SHP77 (cell line): ENCODE data around the gene ANKMY1.
"Not testable (repeated sequence)": the region's sequence is repeated elsewhere in the genome, so short reads cannot be mapped to it uniquely, and the experiment has no call there.

Source experiments
- DNase-seq, 2 experiments: peaks; one replicate each; lab custom pipeline; 2025; lab: John Stamatoyannopoulos, UW

Gene ANKMY1

GRCh38 chr2:240555541-240556250, 2.1 kb downstream of the ANKMY1 start:
- no peak for DNase-seq

- no peak for DNase-seq
Measured at GRCh38 chr2:240554767-240555493, 2.9 kb downstream of the ANKMY1 start.

GRCh38 chr2:240553956-240554480, 3.8 kb downstream of the ANKMY1 start:
- DNase-seq: no peak

- DNase-seq: no peak
Measured at GRCh38 chr2:240551811-240552210, 6.0 kb downstream of the ANKMY1 start.

GRCh38 chr2:240551288-240551687, 6.5 kb downstream of the ANKMY1 start:
- no peak for DNase-seq

GRCh38 chr2:240539906-240540305, 17.9 kb downstream of the ANKMY1 start:
- no peak for DNase-seq

- not testable (repeated sequence) for DNase-seq
Measured at GRCh38 chr2:240539101-240539500, 18.7 kb downstream of the ANKMY1 start.

GRCh38 chr2:240538031-240538780, 19.6 kb downstream of the ANKMY1 start:
- no peak for DNase-seq

GRCh38 chr2:240532031-240532775, 25.6 kb downstream of the ANKMY1 start:
- DNase-seq: no peak

- DNase-seq: no peak
Measured at GRCh38 chr2:240531038-240531437, 26.8 kb downstream of the ANKMY1 start.

GRCh38 chr2:240530181-240530580, 27.6 kb downstream of the ANKMY1 start:
- DNase-seq: no peak

- DNase-seq: no peak
Measured at GRCh38 chr2:240529344-240529999, 28.3 kb downstream of the ANKMY1 start.

GRCh38 chr2:240528406-240529040, 29.3 kb downstream of the ANKMY1 start:
- DNase-seq: no peak

- no peak for DNase-seq
Measured at GRCh38 chr2:240527153-240527750, 30.5 kb downstream of the ANKMY1 start.

- no peak for DNase-seq
Measured at GRCh38 chr2:240526521-240526920, 31.3 kb downstream of the ANKMY1 start.

GRCh38 chr2:240525802-240526201, 32.0 kb downstream of the ANKMY1 start:
- DNase-seq: no peak

- DNase-seq: no peak
Measured at GRCh38 chr2:240524963-240525718, 32.6 kb downstream of the ANKMY1 start.

- DNase-seq: no peak
Measured at GRCh38 chr2:240523451-240524281, 34.1 kb downstream of the ANKMY1 start.

- no peak for DNase-seq
Measured at GRCh38 chr2:240522406-240522805, 35.4 kb downstream of the ANKMY1 start.
